Right renal cortex interstitium (tissue), 3 donors: ENCODE measurements around the gene HOMER3. TPM values are rescaled to one million over a fixed set of nuclear protein-coding genes. Genes with fewer than 3 reads are reported as not detected.
"Not testable (repeated sequence)": the region's sequence is repeated elsewhere in the genome, so short reads cannot be mapped to it uniquely, and the experiment has no call there.

Source experiments
- DNase-seq, 3 donors: peaks; one replicate each; pipeline ENCODE4 v3.0.0-alpha.2; 2013; ENCODE audit warnings: low read depth in 3 of 3, low spot score in 2 of 3
- polyA plus RNA-seq, 3 donors: library from polyadenylated mRNA; unstranded; fragments of 120-200 nt; gene quantifications; one replicate each; pipeline ENCODE4 v1.2.1, GENCODE V29; 2013; ENCODE audit not compliant: insufficient read length in 3 of 3

The HOMER3 gene
- polyA plus RNA-seq, 3 donors, result 46.4 to 50.4 (median 48.2) TPM

GRCh38 chr19:18904334-18905057 lies 36.5 kb downstream of the HOMER3 start:
- no peak for DNase-seq

- DNase-seq, result no peak
Measured at GRCh38 chr19:18903156-18904037, 37.6 kb downstream of the HOMER3 start.

- not testable (repeated sequence) for DNase-seq
Measured at GRCh38 chr19:18902519-18902918, 38.5 kb downstream of the HOMER3 start.

DNA sequence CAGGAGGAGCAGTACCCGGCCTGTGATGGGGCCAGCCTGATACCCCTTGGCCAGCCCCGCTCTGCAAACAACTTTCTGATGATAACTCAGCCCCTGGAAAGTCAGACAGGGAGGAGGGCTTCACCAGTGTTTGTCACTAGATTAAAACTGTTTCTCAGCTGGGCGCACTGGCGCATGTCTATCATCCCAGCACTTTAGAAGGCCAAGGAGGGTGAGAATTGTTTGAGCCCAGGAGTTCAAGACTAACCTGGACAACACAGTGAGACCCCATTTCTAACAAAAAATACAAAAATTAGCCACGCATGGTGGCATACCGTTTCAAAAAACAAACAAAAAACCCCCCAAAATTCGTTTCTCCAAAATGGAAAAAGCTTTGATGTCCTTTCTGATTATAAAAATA lies 39.5 kb downstream of the HOMER3 start:
- no peak for DNase-seq

- DNase-seq, result no peak
Measured at GRCh38 chr19:18900700-18901481, 40.1 kb downstream of the HOMER3 start.

- DNase-seq, result no peak
Measured at GRCh38 chr19:18899624-18900560, 41.1 kb downstream of the HOMER3 start.

GRCh38 chr19:18898607-18899408 lies 42.2 kb downstream of the HOMER3 start:
- DNase-seq, result no peak

DNA sequence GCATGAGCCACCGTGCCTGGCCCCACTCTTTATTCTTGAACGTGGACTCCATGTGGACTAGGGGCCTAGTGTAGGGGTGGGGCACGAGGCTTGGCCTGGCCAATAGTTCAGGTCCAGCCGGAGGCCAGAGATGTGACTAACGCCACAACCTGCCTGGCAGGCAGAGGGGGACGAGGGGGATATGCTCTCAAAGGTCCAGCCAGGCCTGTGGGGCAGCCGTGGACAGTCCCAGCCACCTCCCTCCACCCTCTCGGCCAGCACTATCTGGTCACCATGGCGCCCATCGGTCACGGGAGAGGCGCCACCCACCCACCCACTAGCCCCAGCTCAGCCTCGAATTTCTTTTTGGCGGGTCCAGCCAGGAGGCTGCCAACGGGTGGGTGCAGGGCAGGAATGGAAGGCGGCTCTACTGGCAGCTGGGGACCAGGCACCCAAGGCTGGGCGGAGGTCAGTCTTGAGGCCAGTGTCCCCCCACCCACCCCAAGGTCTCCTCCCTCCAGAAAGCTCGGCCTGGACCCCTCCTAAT lies 42.9 kb downstream of the HOMER3 start:
- no peak for DNase-seq

- DNase-seq, result no peak
Measured at GRCh38 chr19:18897094-18898029, 43.7 kb downstream of the HOMER3 start.

DNA sequence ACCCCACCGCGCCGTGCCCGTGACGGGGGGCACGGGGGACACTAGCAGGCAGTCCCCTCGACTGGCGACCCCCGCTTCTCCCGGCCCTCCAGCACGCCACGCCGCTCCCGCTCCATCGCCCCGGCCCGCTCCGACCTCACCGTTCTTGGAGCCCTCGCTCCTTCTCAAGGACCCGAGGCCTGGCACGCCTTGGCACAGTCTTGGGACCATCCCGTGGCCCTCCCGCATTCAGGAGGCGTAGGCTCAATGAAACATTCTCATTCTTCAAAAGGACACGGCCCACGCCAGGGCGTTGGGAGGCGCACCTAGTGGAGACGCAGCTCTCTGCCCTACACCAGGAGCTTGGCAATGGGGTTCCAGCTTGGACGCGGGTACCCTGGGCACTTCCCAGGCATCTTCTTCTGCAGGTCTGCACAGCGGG lies 44.6 kb downstream of the HOMER3 start:
- DNase-seq, result no peak

GRCh38 chr19:18895824-18896341 lies 45.1 kb downstream of the HOMER3 start, which contains the start of gene CERS1:
Gene CERS1, minus strand, starts transcription at chr19:18896158. Its CDS starts 86 bp downstream, at chr19:18896072.
- no peak for DNase-seq

DNA sequence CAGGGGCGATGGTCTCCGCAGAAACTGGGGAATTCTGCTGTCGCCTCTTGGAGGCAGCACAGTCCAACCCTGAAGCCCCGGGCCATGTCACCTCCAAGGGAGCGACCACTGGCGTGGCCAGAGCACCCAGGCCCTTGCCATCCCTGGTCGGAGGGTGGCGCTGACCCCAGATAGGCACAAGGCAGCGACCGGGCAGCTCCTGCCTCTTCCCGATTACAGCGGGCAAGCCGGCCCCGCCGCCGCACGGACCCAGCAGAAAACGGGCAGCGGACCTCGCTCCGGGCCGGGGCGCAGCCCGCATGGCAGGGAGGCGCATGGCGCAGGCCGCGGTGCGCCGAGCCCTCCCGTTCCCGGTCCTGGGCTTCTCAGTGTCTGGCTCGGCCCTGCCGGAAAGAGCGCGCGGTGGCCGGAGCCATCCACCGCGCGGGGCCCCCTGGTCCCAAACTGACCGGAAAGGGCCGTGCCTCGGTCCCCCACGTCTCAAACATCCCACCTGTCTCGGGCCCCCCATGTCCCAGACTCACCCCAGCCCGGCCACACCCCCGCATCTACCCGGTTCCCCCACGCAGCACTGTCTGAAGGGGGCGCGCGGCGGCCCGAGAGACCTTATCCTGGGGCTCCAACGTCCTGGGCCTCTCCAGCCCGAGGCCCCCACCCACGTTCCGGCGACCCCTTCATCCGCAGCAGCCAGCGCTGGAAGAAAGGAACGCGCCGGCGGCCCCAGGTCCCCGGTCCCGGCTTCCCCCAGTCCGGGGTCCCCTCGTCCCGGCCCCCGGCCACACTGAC lies 45.8 kb downstream of the HOMER3 start:
- DNase-seq, result no peak

DNA sequence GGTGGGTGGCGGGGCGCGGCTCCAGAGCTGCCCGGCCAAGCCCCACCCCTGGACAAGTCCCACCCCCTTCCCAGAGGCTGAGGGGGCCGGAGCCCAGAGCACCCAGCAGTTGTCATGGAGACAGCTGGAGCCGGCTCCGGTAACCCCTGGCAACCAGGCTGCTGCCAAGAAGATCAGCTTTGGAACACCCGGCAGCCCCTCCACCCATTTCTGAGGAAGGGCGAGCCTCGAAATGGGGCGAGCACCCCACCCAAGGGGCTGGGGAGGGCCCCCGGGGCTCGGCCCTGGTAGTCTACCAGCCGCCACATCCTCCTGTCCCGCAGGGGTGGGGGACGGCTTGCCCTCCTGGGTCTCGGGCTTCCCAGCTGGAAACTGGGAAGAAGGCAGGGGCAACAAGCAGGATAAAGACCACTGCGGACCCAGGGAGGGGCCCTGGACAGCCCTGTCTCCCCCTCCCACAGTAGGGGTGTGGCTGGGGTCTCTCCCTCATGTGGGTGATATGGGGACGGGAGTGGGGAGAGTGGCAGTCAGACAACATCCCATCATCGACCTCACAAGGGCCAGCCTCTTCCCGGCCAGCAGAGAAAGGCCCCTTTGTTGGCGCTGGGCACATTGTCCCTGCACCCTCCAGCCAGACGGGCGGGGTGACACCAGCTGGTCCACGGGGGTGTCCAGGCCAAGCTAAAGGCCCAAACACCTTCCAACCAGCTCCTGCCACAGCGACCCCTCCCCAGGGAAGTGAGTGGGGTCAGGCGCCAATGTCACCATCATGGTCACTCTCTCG lies 46.6 kb downstream of the HOMER3 start:
- no peak for DNase-seq

DNA sequence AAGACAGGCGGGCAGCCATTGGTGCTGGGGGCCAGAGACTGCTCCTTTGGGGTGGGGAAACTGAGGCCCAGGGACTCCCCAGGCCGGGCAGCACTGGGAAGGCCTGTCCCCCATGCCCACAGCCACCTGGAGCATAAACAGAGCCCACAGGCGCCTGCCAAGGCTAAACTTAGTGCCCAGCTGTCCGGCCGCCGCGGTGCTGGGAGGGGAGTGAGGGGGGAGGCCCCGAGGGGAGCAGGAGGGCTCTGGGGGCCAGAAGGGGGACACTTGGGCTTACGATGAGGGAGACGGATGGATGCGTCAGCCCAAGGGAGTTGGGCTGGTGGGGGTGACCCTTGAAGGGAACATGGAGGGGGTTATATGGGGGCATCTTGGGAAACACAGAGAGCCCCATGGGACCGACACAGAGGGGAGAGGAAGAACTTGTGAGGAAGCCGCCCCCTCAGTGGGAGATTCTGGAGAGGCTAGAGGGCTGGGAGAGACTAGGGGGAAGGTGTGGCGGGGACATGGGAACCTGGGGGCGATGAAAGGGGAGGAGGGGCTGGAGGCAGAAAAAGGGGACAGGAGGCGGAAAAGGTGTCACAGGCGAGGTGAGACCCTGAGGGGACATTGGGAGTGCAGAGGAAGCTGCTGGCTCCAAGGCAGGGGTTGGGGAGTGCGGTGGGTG lies 47.3 kb downstream of the HOMER3 start:
- DNase-seq, result no peak
